Left kidney (tissue), 8 donors: ENCODE results near the gene DCAF12L2. TPM values are rescaled to one million over a fixed set of nuclear protein-coding genes. Genes with fewer than 3 reads are reported as not detected.
"Not testable (repeated sequence)": the region's sequence is repeated elsewhere in the genome, so short reads cannot be mapped to it uniquely, and the experiment has no call there.

Experiments
- DNase-seq: peaks from one replicate; pipeline ENCODE4 v3.0.0-alpha.2; 2013
- long read RNA-seq, 8 donors: transcript quantifications; one replicate each; lab custom pipeline, GENCODE V29; 2026
- polyA plus RNA-seq: library from polyadenylated mRNA; unstranded; fragments of 120-200 nt; gene quantifications from one replicate; pipeline ENCODE4 v1.2.1, GENCODE V29; 2013; ENCODE audit not compliant: insufficient read length

DCAF12L2 gene
- 2.2 TPM for polyA plus RNA-seq
- long read RNA-seq, donor 1, partial matches to known transcripts = 0 of 4 reads
- long read RNA-seq, donor 1, other reads (novel, unspliced or antisense) = 0 of 4 reads
- long read RNA-seq, donor 2, partial matches to known transcripts = 0 of 3 reads
- long read RNA-seq, donor 2, other reads (novel, unspliced or antisense) = 0 of 3 reads
- long read RNA-seq, donor 3, partial matches to known transcripts = 0 of 1 reads
- long read RNA-seq, donor 3, other reads (novel, unspliced or antisense) = 0 of 1 reads
- long read RNA-seq, donor 4, partial matches to known transcripts = 0 of 1 reads
- long read RNA-seq, donor 4, other reads (novel, unspliced or antisense) = 0 of 1 reads
- long read RNA-seq, donor 5, partial matches to known transcripts = 0 of 1 reads
- long read RNA-seq, donor 5, other reads (novel, unspliced or antisense) = 0 of 1 reads
- long read RNA-seq, donor 6, partial matches to known transcripts = 0 of 3 reads
- long read RNA-seq, donor 6, other reads (novel, unspliced or antisense) = 0 of 3 reads
- long read RNA-seq, donor 7, partial matches to known transcripts = 0 of 4 reads
- long read RNA-seq, donor 7, other reads (novel, unspliced or antisense) = 0 of 4 reads
- long read RNA-seq, donor 8 = 0 reads

GRCh38 chrX:126165721-126166461, at the start of gene DCAF12L2:
Gene DCAF12L2, minus strand, starts transcription at chrX:126166289. Its CDS starts 365 bp downstream, at chrX:126165924.
- no peak for DNase-seq

- not testable (repeated sequence) for DNase-seq
These were observed 24.8 kb upstream of the DCAF12L2 start for GRCh38 chrX:126190888-126191287.

DNA sequence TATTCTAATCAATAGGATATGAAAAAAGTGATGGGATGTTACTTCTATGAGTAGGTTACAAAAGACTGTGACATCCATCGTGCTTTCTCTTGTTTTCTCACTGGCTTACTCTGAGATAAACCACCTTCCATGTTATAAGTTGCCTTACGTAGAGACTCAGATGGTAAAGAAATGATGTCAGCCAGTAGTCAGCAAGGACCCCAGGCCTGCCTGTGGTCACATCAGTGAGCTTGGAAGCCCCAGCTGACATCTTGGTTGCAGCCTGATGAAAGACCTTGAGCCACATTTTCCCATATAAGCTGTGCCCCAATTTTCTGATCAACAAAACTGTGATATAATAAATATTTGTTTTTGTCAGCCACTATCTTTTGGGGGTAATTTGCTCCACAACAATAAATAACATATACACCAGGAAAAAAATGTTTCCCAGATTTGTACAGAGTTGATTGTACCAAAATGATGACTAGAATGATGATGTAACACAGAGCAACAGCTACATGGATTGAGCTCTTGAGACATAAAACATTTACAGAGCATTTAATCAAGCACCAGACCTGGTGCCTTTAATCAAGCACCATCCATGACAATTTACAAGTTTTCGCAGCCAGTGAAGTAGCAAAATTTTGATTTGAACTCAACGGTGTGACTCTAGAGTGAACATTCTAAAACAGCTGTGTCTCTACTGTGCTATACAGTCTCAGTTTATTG, 11.2 kb upstream of the DCAF12L2 start:
- no peak for DNase-seq

- DNase-seq = no peak
These were observed 4.6 kb upstream of the DCAF12L2 start for GRCh38 chrX:126170720-126171119.

GRCh38 chrX:126167560-126167959, 1.5 kb upstream of the DCAF12L2 start:
- no peak for DNase-seq

GRCh38 chrX:126165401-126165720, 728 bp downstream of the DCAF12L2 start:
- DNase-seq = no peak

GRCh38 chrX:126164689-126165400, 1.2 kb downstream of the DCAF12L2 start:
- no peak for DNase-seq

- DNase-seq = no peak
These were observed 1.9 kb downstream of the DCAF12L2 start for GRCh38 chrX:126164226-126164625.

DNA sequence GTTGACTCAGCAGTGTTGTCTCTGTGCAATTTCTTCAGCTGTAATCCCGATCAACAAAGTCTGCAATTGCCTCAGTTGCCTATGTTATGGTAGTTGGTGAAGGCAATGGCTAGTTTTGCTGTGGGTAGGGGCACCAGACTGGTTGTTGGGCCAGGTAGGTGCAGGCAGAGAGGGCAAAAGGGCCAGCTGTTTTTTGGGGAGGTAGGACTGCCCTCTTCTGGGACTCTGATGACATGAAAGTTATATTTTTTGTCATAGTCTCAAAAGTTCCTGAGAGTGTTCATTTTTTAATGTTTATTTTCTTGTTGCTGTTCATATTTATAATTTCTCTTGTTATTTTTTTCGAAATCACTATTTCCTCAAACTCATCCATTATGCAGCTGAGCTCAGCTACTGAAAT, 25.1 kb downstream of the DCAF12L2 start:
- DNase-seq = no peak

DNA sequence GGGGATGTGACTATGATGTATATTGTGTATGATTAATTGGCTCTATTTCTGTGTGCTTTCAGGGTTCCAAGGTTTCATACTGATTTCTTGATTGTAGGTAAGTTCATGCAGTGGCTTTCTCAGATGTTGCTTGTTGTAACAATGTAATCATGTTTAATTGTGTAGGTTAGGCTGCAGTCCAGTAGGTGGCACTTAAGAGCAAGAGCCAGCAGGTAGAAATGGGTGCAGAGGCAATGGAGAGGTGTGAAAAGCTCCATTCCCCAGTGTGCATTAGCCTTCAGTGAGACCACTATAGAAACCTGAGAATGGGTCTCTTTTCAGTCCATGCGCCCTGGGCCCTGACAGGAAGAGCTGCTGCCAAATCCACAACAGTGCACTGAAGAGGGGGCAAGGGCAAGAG, 28.2 kb downstream of the DCAF12L2 start:
- DNase-seq = no peak

- no peak for DNase-seq
These were observed 41.4 kb downstream of the DCAF12L2 start for GRCh38 chrX:126124721-126125120.
